PFSK-1 (cell line): ENCODE measurements around the gene PDF.

Experiments used
- POLR2AphosphoS5 ChIP-seq: IDR thresholded peaks from 2 replicates; pipeline ENCODE4 v1.6.1; 2012; ENCODE audit warnings: low read depth, mild to moderate bottlenecking, control low read depth, low read length, moderate library complexity
- SIN3A ChIP-seq: IDR thresholded peaks from 2 replicates; pipeline ENCODE4 v1.6.1; 2012; ENCODE audit warnings: mild to moderate bottlenecking, low read length, moderate library complexity, borderline replicate concordance; ENCODE audit not compliant: insufficient read depth
- TAF1 ChIP-seq: IDR thresholded peaks from 2 replicates; pipeline ENCODE4 v1.6.1; 2012; ENCODE audit warnings: low read length, control low read depth, borderline replicate concordance; ENCODE audit not compliant: insufficient read depth
- TF ChIP-seq, protein P1 (sequence below), 2 experiments: IDR thresholded peaks; 2 replicates each; pipeline versions ENCODE4 v1.6.1 to v1.8.0; 2011 to 2012; ENCODE audit warnings: low read depth in 2 of 2, low read length in 2 of 2, control low read depth in 1 of 2, inconsistent platforms in 1 of 2, mild to moderate bottlenecking in 1 of 2, moderate library complexity in 1 of 2; ENCODE audit not compliant: insufficient read depth in 1 of 2

- TF ChIP-seq POLR2AphosphoS5: no peak
- no peak for TF ChIP-seq TAF1
- TF ChIP-seq, protein P1, sequence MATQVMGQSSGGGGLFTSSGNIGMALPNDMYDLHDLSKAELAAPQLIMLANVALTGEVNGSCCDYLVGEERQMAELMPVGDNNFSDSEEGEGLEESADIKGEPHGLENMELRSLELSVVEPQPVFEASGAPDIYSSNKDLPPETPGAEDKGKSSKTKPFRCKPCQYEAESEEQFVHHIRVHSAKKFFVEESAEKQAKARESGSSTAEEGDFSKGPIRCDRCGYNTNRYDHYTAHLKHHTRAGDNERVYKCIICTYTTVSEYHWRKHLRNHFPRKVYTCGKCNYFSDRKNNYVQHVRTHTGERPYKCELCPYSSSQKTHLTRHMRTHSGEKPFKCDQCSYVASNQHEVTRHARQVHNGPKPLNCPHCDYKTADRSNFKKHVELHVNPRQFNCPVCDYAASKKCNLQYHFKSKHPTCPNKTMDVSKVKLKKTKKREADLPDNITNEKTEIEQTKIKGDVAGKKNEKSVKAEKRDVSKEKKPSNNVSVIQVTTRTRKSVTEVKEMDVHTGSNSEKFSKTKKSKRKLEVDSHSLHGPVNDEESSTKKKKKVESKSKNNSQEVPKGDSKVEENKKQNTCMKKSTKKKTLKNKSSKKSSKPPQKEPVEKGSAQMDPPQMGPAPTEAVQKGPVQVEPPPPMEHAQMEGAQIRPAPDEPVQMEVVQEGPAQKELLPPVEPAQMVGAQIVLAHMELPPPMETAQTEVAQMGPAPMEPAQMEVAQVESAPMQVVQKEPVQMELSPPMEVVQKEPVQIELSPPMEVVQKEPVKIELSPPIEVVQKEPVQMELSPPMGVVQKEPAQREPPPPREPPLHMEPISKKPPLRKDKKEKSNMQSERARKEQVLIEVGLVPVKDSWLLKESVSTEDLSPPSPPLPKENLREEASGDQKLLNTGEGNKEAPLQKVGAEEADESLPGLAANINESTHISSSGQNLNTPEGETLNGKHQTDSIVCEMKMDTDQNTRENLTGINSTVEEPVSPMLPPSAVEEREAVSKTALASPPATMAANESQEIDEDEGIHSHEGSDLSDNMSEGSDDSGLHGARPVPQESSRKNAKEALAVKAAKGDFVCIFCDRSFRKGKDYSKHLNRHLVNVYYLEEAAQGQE (IDR thresholded peaks at IDR 0.05; ENCODE audit: insufficient read depth in 1 of 2, low read depth in 2 of 2, low read length in 2 of 2): no peak
- TF ChIP-seq SIN3A: no peak
Observed at GRCh38 chr16:69348222-69348621, 17.8 kb upstream of the PDF start.
